Muscle layer of duodenum (tissue), 2 donors: ENCODE data around the gene HECTD3.

Experiments used
- H3K27ac ChIP-seq: one replicate; pipeline ENCODE4 v1.7.0; 2013; ENCODE audit warnings: mild to moderate bottlenecking, low read length
- H3K27me3 ChIP-seq: one replicate; pipeline ENCODE4 v1.7.0; 2013; ENCODE audit warnings: low read depth, mild to moderate bottlenecking, control low read depth, low read length
- H3K36me3 ChIP-seq, 2 donors: one replicate each; pipeline ENCODE4 v1.7.0; 2013; ENCODE audit warnings: low read length in 2 of 2, control low read depth in 1 of 2, mild to moderate bottlenecking in 1 of 2; ENCODE audit not compliant: insufficient read depth in 2 of 2, control insufficient read depth in 1 of 2
- H3K4me1 ChIP-seq, 2 donors: one replicate each; pipeline ENCODE4 v1.7.0; 2013; ENCODE audit warnings: low read length in 2 of 2, mild to moderate bottlenecking in 2 of 2, control low read depth in 1 of 2, moderate library complexity in 1 of 2; ENCODE audit not compliant: insufficient read depth in 2 of 2, control insufficient read depth in 1 of 2
- H3K4me3 ChIP-seq, 2 donors: one replicate each; pipeline ENCODE4 v1.7.0; 2013; ENCODE audit warnings: low read length in 2 of 2, low read depth in 1 of 2, mild to moderate bottlenecking in 1 of 2
- H3K9me3 ChIP-seq, 2 donors: one replicate each; pipeline ENCODE4 v1.7.0; 2013; ENCODE audit warnings: low read length in 2 of 2, control low read depth in 1 of 2, mild to moderate bottlenecking in 1 of 2; ENCODE audit not compliant: control insufficient read depth in 1 of 2
- donor health status: healthy.

The HECTD3 gene

GRCh38 chr1:45035631-45036301 is 24.6 kb upstream of the HECTD3 start:
- Histone ChIP-seq H3K9me3 (no peaks in the 10 kb centered on the region), H3K36me3 (peaks cover 0 to 32% of the 10 kb centered on the region in 2 donors), H3K27ac (no peak overlapping the region), H3K4me1 (peaks cover 0 to 3% of the 10 kb centered on the region in 2 donors), H3K27me3 (no peaks in the 10 kb centered on the region), H3K4me3 (no peak overlapping the region)

GRCh38 chr1:45033356-45033755 is 22.2 kb upstream of the HECTD3 start:
- Histone ChIP-seq H3K27me3 (no peaks in the 10 kb centered on the region), H3K27ac (no peak overlapping the region), H3K36me3 (peaks cover 0 to 27% of the 10 kb centered on the region in 2 donors), H3K4me3 (no peak overlapping the region), H3K4me1 (peaks cover 0 to 3% of the 10 kb centered on the region in 2 donors), H3K9me3 (no peaks in the 10 kb centered on the region)

DNA sequence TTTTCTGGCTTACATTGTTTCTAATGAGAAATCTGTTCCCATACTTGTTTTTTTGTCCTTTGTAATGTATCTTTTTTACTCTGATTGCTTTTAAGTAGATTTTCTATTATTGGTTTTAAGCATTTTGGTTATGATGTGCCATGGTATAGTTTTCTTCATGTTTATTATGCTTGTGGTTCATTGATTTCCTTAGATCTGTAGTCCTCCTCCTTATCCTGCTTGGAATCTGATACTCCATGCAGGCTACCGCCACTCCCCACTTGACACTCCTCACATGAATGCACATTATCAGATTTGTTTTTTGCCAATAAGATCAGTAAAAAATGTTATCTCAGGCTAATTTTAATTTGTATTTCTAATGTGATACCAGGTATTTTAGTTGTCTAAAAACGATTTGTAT is 21.7 kb upstream of the HECTD3 start:
- Histone ChIP-seq H3K36me3 (peaks cover 0 to 27% of the 10 kb centered on the region in 2 donors), H3K27ac (no peak overlapping the region), H3K4me3 (no peak overlapping the region), H3K4me1 (no peaks in the 10 kb centered on the region), H3K27me3 (no peaks in the 10 kb centered on the region), H3K9me3 (no peaks in the 10 kb centered on the region)

GRCh38 chr1:45026446-45026845 is 15.3 kb upstream of the HECTD3 start:
- Histone ChIP-seq H3K9me3 (no peaks in the 10 kb centered on the region), H3K4me3 (no peak overlapping the region), H3K36me3 (no peaks in the 10 kb centered on the region), H3K4me1 (no peaks in the 10 kb centered on the region), H3K27ac (no peak overlapping the region), H3K27me3 (no peaks in the 10 kb centered on the region)

DNA sequence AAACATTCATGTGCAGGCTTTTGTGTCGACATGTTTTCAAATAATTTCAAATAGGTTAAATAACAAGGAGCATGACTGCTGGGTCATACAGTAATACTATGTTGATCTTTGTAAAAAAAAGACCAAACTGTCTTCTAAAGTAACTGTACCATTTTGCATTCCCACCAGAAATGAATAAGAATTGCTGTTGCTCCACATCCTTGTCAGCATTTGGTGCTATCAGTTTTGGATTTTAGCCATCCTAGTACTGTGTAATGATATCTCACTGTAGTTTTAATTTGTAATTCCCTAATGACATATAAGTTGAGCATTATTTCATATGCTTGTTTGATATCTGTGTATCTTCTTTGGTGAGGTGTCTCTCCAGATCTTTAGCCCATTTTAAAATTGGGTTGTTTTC is 12.5 kb upstream of the HECTD3 start:
- H3K36me3 ChIP-seq = no peaks in the 10 kb centered on the region
- no peaks in the 10 kb centered on the region for H3K27me3 ChIP-seq
- no peak overlapping the region for H3K27ac ChIP-seq
- no peaks in the 10 kb centered on the region for H3K9me3 ChIP-seq
- no peaks in the 10 kb centered on the region for H3K4me1 ChIP-seq
- H3K4me3 ChIP-seq = no peak overlapping the region

- Histone ChIP-seq H3K4me3 (no peak overlapping the region), H3K27ac (no peak overlapping the region), H3K36me3 (peaks cover 0 to 9% of the 10 kb centered on the region in 2 donors), H3K4me1 (peaks cover 0 to 12% of the 10 kb centered on the region in 2 donors), H3K27me3 (no peaks in the 10 kb centered on the region), H3K9me3 (no peaks in the 10 kb centered on the region)
Measured at GRCh38 chr1:45018599-45019230, 7.6 kb upstream of the HECTD3 start.

DNA sequence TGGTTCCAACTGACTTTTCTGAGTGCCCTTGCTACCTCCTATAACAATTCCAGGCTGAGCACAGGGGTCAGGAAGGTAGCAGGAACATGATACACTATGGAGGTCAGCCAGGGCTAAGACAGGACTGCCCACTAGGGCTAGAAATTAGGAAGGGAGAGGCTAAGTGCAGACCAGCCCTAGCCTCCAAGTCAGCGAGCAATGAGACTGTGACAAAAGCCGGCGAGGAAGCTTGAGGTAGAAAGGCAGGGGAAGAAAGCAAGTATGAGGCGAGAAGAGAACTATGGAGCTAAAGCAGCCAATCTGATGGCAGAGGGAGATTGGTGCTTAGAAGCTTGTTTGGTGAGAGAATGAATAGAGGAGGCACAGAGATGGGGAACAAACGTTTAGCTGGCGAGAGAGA is 5.6 kb upstream of the HECTD3 start:
- H3K27ac ChIP-seq = no peak overlapping the region
- peaks cover 3 to 28% of the 10 kb centered on the region in 2 donors for H3K4me1 ChIP-seq
- H3K9me3 ChIP-seq = no peaks in the 10 kb centered on the region
- H3K27me3 ChIP-seq = no peaks in the 10 kb centered on the region
- H3K4me3 ChIP-seq = no peak overlapping the region
- peaks cover 0 to 13% of the 10 kb centered on the region in 2 donors for H3K36me3 ChIP-seq

DNA sequence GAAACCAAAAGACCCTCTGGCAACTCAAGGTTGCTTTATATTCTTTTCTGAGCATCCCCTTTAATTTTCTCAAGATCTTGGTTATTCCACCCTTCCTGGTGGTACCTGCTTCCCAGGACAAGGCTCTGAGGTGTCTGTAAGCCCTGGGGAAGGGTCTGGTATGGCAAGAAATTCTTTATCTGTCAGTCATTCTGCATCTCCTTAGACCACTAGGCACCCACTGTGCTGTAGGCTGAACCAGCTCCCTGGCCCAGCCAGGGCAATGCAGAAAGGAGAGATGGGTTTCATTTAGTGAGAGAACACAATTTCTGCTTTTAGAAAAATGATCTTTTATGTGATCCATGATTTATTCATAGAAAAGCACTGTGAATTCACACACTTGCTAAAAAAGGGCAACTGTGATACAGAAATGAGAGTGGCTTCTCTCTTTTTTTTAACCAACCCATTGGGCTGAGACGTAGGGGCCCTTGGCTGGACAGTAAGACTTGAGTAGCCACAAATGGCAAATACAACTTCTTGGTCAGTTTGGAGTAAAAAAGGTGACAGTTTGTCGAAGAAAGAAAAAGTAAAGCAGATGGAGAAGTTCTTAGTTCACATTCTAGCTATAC is 5.1 kb upstream of the HECTD3 start:
- H3K4me3 ChIP-seq = no peak overlapping the region
- no peak overlapping the region for H3K27ac ChIP-seq
- H3K27me3 ChIP-seq = no peaks in the 10 kb centered on the region
- peaks cover 8 to 33% of the 10 kb centered on the region in 2 donors for H3K4me1 ChIP-seq
- H3K36me3 ChIP-seq = peaks cover 0 to 13% of the 10 kb centered on the region in 2 donors
- H3K9me3 ChIP-seq = no peaks in the 10 kb centered on the region

GRCh38 chr1:45015683-45016082 is 4.6 kb upstream of the HECTD3 start:
- Histone ChIP-seq H3K9me3 (no peaks in the 10 kb centered on the region), H3K36me3 (peaks cover 0 to 13% of the 10 kb centered on the region in 2 donors), H3K27ac (no peak overlapping the region), H3K4me3 (no peak overlapping the region), H3K27me3 (no peaks in the 10 kb centered on the region), H3K4me1 (peaks cover 8 to 34% of the 10 kb centered on the region in 2 donors)

DNA sequence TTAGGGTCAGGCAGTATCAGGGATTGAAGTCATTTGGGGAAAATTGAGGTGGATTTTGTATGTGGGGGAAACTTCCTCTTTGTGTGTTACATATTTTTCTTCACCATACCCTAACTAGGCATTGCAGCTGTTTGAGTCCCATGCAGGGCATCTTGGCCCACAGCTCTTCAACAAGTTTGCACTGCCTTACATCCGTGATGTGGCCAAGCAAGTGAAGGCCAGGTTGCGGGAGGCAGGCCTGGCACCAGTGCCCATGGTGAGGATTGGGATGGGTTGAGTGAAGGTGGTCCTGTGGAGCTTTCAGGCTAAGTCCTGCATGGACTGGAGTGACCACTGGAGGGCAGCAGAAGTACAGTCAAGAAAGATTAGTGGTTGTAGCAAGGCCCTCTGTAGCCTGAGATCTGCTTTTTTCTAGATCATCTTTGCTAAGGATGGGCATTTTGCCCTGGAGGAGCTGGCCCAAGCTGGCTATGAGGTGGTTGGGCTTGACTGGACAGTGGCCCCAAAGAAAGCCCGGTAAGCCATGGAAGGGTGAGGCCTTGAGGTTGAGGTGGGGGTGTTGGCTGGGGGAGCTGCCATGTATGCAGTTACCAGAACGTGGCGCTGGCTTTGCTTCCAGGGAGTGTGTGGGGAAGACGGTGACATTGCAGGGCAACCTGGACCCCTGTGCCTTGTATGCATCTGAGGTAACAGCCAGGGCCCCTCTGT is 3.4 kb upstream of the HECTD3 start:
- peaks cover 16 to 43% of the 10 kb centered on the region in 2 donors for H3K4me1 ChIP-seq
- H3K36me3 ChIP-seq = peaks cover 0 to 13% of the 10 kb centered on the region in 2 donors
- H3K27me3 ChIP-seq = no peaks in the 10 kb centered on the region
- no peak overlapping the region for H3K4me3 ChIP-seq
- H3K27ac ChIP-seq = no peak overlapping the region
- H3K9me3 ChIP-seq = no peaks in the 10 kb centered on the region

DNA sequence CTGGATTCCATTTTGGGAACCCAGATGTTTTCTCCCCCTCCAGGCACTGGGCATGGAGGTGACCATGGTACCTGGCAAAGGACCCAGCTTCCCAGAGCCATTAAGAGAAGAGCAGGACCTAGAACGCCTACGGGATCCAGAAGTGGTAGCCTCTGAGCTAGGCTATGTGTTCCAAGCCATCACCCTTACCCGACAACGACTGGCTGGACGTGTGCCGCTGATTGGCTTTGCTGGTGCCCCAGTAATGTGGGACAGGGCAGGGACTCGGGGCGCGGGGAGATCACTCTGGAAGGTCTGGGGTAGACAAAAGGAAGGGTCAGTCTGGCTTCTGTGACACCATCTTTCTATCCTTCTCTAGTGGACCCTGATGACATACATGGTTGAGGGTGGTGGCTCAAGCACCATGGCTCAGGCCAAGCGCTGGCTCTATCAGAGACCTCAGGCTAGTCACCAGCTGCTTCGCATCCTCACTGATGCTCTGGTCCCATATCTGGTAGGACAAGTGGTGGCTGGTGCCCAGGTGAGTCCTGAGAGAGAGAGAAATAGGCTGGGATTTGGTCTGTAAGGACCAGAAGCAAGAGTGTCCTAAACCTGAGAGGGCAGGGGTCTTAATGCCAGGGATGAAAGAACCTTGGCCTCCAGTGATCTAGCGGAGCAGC is 2.6 kb upstream of the HECTD3 start:
- no peaks in the 10 kb centered on the region for H3K27me3 ChIP-seq
- H3K4me1 ChIP-seq = peaks cover 16 to 48% of the 10 kb centered on the region in 2 donors
- peak overlapping the region in 1 of 2 donors; percentile 98 for H3K4me3 ChIP-seq
- no peak overlapping the region for H3K27ac ChIP-seq
- H3K36me3 ChIP-seq = peaks cover 3 to 21% of the 10 kb centered on the region in 2 donors
- H3K9me3 ChIP-seq = no peaks in the 10 kb centered on the region
